ENCODE results near the gene ZNF597. TPM values are rescaled to one million over a fixed set of nuclear protein-coding genes. Genes with fewer than 3 reads are reported as not detected.

The ZNF597 gene
- total and polyA plus RNA-seq, 2 experiments from 2014 or later, result 1.2 to 2.4 TPM

- Histone ChIP-seq H3K27ac (ENCODE audit: low read depth) (no peak overlapping the region), H3K4me3 (peak overlapping the region; percentile 89)
Observed at GRCh38 chr16:3459401-3460090, 16.2 kb upstream of the ZNF597 start.

DNA sequence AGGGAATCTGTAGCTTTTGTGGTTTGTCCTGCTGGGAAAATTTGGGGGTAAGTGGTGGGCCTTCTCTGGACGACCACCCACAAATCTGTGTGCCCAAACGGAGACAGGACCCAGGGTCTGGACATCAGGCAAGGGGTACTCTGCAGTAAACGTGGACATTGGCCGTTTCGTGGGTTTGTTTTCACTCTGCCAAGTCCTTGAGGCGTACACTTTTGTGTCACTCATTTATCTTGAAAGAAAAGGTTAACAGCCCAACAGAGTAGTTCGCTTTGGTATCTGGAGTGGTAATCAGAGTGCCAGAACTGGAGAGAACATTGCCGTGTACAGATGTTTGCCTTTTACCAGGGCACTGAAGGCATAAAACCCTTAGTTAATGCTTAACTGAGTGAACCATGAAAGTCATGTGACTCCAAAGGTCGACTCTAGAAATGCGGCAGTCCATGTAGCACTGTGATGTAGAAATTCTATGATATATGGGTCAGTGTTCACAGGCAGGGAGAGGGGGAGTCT, 15.6 kb upstream of the ZNF597 start:
- Mint-ChIP-seq H3K4me3 (peak overlapping the region; percentile 93), H3K27me3 (ENCODE audit: insufficient read depth, low read depth, poor library complexity) (peaks cover 17% of the 10 kb centered on the region), H3K4me1 (peaks cover 36% of the 10 kb centered on the region), H3K36me3 (ENCODE audit: low read depth) (no peaks in the 10 kb centered on the region), H3K27ac (peak overlapping the region; percentile 93), H3K9me3 (no peaks in the 10 kb centered on the region)
- Histone ChIP-seq H4K20me1 (replicated peaks; ENCODE audit: insufficient read depth) (peaks cover 30% of the 10 kb centered on the region), H3F3A (replicated peaks; ENCODE audit: low read depth) (peaks cover 11% of the 10 kb centered on the region), H3K4me1 (ENCODE audit: insufficient read depth) (peaks cover 41% of the 10 kb centered on the region), H3K4me2 (peak overlapping the region; percentile 83), H3K9me2 (ENCODE audit: insufficient read depth) (no peaks in the 10 kb centered on the region), H2AFZ (no peak overlapping the region), H3K79me2 (replicated peaks; ENCODE audit: insufficient read depth) (peaks cover 52% of the 10 kb centered on the region), H3K4me3 (peak overlapping the region; percentile 89), H3K27me3 (ENCODE audit: insufficient read depth) (no peaks in the 10 kb centered on the region), H3K36me3 (ENCODE audit: insufficient read depth) (no peaks in the 10 kb centered on the region), H3K27ac (ENCODE audit: low read depth) (peak overlapping the region; percentile 92)
- no peak for ATAC-seq
- DNase-seq (ENCODE audit: low spot score), result no peak
- TF ChIP-seq, protein P1, sequence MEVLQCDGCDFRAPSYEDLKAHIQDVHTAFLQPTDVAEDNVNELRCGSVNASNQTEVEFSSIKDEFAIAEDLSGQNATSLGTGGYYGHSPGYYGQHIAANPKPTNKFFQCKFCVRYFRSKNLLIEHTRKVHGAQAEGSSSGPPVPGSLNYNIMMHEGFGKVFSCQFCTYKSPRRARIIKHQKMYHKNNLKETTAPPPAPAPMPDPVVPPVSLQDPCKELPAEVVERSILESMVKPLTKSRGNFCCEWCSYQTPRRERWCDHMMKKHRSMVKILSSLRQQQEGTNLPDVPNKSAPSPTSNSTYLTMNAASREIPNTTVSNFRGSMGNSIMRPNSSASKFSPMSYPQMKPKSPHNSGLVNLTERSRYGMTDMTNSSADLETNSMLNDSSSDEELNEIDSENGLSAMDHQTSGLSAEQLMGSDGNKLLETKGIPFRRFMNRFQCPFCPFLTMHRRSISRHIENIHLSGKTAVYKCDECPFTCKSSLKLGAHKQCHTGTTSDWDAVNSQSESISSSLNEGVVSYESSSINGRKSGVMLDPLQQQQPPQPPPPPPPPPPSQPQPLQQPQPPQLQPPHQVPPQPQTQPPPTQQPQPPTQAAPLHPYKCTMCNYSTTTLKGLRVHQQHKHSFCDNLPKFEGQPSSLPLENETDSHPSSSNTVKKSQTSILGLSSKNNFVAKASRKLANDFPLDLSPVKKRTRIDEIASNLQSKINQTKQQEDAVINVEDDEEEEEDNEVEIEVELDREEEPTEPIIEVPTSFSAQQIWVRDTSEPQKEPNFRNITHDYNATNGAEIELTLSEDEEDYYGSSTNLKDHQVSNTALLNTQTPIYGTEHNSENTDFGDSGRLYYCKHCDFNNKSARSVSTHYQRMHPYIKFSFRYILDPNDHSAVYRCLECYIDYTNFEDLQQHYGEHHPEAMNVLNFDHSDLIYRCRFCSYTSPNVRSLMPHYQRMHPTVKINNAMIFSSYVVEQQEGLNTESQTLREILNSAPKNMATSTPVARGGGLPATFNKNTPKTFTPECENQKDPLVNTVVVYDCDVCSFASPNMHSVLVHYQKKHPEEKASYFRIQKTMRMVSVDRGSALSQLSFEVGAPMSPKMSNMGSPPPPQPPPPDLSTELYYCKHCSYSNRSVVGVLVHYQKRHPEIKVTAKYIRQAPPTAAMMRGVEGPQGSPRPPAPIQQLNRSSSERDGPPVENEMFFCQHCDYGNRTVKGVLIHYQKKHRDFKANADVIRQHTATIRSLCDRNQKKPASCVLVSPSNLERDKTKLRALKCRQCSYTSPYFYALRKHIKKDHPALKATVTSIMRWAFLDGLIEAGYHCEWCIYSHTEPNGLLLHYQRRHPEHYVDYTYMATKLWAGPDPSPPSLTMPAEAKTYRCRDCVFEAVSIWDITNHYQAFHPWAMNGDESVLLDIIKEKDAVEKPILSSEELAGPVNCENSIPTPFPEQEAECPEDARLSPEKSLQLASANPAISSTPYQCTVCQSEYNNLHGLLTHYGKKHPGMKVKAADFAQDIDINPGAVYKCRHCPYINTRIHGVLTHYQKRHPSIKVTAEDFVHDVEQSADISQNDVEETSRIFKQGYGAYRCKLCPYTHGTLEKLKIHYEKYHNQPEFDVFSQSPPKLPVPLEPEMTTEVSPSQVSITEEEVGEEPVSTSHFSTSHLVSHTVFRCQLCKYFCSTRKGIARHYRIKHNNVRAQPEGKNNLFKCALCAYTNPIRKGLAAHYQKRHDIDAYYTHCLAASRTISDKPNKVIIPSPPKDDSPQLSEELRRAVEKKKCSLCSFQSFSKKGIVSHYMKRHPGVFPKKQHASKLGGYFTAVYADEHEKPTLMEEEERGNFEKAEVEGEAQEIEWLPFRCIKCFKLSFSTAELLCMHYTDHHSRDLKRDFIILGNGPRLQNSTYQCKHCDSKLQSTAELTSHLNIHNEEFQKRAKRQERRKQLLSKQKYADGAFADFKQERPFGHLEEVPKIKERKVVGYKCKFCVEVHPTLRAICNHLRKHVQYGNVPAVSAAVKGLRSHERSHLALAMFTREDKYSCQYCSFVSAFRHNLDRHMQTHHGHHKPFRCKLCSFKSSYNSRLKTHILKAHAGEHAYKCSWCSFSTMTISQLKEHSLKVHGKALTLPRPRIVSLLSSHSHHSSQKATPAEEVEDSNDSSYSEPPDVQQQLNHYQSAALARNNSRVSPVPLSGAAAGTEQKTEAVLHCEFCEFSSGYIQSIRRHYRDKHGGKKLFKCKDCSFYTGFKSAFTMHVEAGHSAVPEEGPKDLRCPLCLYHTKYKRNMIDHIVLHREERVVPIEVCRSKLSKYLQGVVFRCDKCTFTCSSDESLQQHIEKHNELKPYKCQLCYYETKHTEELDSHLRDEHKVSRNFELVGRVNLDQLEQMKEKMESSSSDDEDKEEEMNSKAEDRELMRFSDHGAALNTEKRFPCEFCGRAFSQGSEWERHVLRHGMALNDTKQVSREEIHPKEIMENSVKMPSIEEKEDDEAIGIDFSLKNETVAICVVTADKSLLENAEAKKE (CRISPR knock-in tag; IDR thresholded peaks at IDR 0.05), result no peak
- no peak for TF ChIP-seq JUNB (IDR thresholded peaks at IDR 0.05; ENCODE audit: unreplicated experiment)
- no peak for TF ChIP-seq EZH2phosphoT487 (IDR thresholded peaks at IDR 0.05; ENCODE audit: unreplicated experiment)
- no peak for TF ChIP-seq CREB1 (CRISPR knock-in tag; IDR thresholded peaks at IDR 0.05; ENCODE audit: low read depth)
- no peak for TF ChIP-seq ZNF114 (CRISPR knock-in tag; IDR thresholded peaks at IDR 0.05)

More at GRCh38 chr16:3459401-3460090, 16.2 kb upstream of the ZNF597 start:
- Histone ChIP-seq H2AFZ (no peak overlapping the region), H3K4me1 (ENCODE audit: insufficient read depth) (peaks cover 47% of the 10 kb centered on the region), H3K36me3 (ENCODE audit: insufficient read depth) (no peaks in the 10 kb centered on the region), H3K79me2 (replicated peaks; ENCODE audit: insufficient read depth) (peaks cover 57% of the 10 kb centered on the region), H3K27me3 (ENCODE audit: insufficient read depth) (no peaks in the 10 kb centered on the region), H3F3A (replicated peaks; ENCODE audit: low read depth) (peaks cover 11% of the 10 kb centered on the region), H4K20me1 (replicated peaks; ENCODE audit: insufficient read depth) (peaks cover 30% of the 10 kb centered on the region), H3K9me2 (ENCODE audit: insufficient read depth) (no peaks in the 10 kb centered on the region), H3K4me2 (peak overlapping the region; percentile 83)
- Mint-ChIP-seq H3K4me3 (peak overlapping the region; percentile 93), H3K4me1 (peaks cover 42% of the 10 kb centered on the region), H3K36me3 (ENCODE audit: low read depth) (no peaks in the 10 kb centered on the region), H3K27ac (no peak overlapping the region), H3K27me3 (ENCODE audit: insufficient read depth, low read depth, poor library complexity) (peaks cover 19% of the 10 kb centered on the region), H3K9me3 (no peaks in the 10 kb centered on the region)
- TF ChIP-seq JUNB (IDR thresholded peaks at IDR 0.05; ENCODE audit: unreplicated experiment) (no peak), STAT1 (IDR thresholded peaks at IDR 0.05; ENCODE audit: unreplicated experiment) (no peak), ZNF331 (CRISPR knock-in tag; IDR thresholded peaks at IDR 0.05; ENCODE audit: low read depth) (no peak), EZH2 (IDR thresholded peaks at IDR 0.05; ENCODE audit: low read depth, unreplicated experiment) (no peak), REST (IDR thresholded peaks at IDR 0.05; ENCODE audit: unreplicated experiment) (no peak)
- DNase-seq (ENCODE audit: low spot score) (peak; percentile 87), ATAC-seq (peak; percentile 14)

Data from GM23338 (cell line).